Left lung (tissue), 10 donors: ENCODE measurements around the gene SNAPC2. TPM values are rescaled to one million over a fixed set of nuclear protein-coding genes. Genes with fewer than 3 reads are reported as not detected.

Source experiments
- ATAC-seq: fragments of 200-7000 bp; cut with Tn5 transposase; one replicate; pipeline ENCODE4 v1.9.1; 2020; ENCODE audit warnings: moderate library complexity
- DNase-seq, 4 donors: peaks; one replicate each; pipeline ENCODE4 v3.0.0-alpha.2; 2013 to 2020
- H3K27ac ChIP-seq, 2 donors: fragments of 200-600 bp; sonication (generic) in 1 of 2; one replicate each; pipeline versions ENCODE4 v1.5.0 to v1.8.0; 2020 to 2021
- H3K27me3 ChIP-seq, 2 donors: fragments of 200-600 bp; sonication (generic) in 1 of 2; one replicate each; pipeline versions ENCODE4 v1.5.0 to v1.8.0; 2020 to 2021
- H3K36me3 ChIP-seq, 2 donors: fragments of 200-600 bp; sonication (generic) in 1 of 2; one replicate each; pipeline versions ENCODE4 v1.5.0 to v1.8.0; 2020 to 2021
- H3K4me1 ChIP-seq, 2 donors: fragments of 200-600 bp; one replicate each; pipeline ENCODE4 v1.8.0; 2021
- H3K4me3 ChIP-seq, 2 donors: fragments of 200-600 bp; sonication (generic) in 1 of 2; one replicate each; pipeline versions ENCODE4 v1.5.0 to v1.8.0; 2020 to 2021; ENCODE audit warnings: mild to moderate bottlenecking in 1 of 2
- H3K9me3 ChIP-seq, 2 donors: fragments of 200-600 bp; sonication (generic) in 1 of 2; one replicate each; pipeline versions ENCODE4 v1.5.0 to v1.8.0; 2020 to 2021
- intact Hi-C, 2 donors: fragments of 100-400 bp; cut with DNase I; formaldehyde crosslinking; loops; one replicate each; pipeline versions ENCODE4 v1.11.2 to v1.14.2; 2022
- polyA plus RNA-seq, 6 donors: library from polyadenylated mRNA; unstranded; fragments of 120-200 nt; gene quantifications; one replicate each; pipeline ENCODE4 v1.2.1, GENCODE V29; 2013; ENCODE audit not compliant: insufficient read length in 6 of 6
- total RNA-seq, 2 donors: library from RNA; stranded (reverse); fragmentation: NEBNext Ultra II Directional; extraction: Animal tissue kit (Norgen Biotek cat#: 25700); gene quantifications; one replicate each; pipeline ENCODE4 v1.2.1, GENCODE V29; 2021
- TF ChIP-seq, protein P1 (sequence below), 2 donors: fragments of 200-600 bp; sonication (generic) in 1 of 2; IDR thresholded peaks; one replicate each; pipeline versions ENCODE4 v1.5.0 to v1.8.0; 2021; ENCODE audit warnings: antibody characterized with exemption in 2 of 2
- donor health status: DM: no; HTN: yes; CAD: no.
- donor health status: DM: no; HTN: no; CAD: no.

SNAPC2 gene
- total and polyA plus RNA-seq, 8 donors, result 11.1 to 20.5 (median 15.5) TPM

DNA sequence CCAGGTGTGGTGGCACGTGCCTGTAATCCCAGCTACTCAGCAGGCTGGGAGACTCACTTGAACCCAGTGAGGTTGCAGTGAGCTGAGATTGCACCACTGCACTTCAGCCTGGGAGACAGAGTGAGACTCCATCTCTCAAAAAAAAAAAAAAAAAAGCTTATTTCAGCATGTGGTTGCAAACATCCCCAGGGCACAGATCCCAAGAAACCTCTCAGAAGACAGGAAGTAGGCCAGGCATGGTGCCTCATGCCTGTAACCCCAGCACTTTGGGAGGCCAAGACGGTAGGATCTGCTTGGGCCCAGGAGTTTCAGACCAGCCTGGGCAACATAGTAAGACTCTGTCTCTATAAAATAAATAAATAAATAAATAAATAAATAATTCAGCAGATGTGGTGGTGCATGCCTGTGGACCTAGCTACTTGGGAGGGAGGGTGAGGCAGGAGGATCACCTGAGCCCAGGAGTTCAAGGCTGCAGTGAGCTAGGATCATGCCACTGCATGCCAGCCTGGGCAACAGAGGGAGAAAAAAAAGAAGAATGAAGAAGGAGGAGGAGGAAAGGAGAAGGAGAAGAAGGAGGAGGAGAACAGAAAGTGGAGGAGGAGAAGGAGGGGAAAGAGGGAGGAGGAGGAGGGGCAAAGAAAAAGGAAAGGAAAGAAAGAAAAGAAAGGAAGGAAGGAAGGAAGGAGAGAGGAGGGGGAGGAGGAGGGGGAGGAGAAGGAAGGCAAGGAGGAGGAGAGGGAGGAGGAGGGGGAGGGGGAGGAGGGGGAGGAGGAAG lies 36.2 kb upstream of the SNAPC2 start:
- no peak overlapping the region for H3K4me3 ChIP-seq
- H3K27me3 ChIP-seq, result peaks cover 0 to 29% of the 10 kb centered on the region in 2 donors
- H3K9me3 ChIP-seq, result no peaks in the 10 kb centered on the region
- DNase-seq (no peak), ATAC-seq (no peak)
- TF ChIP-seq, protein P1, sequence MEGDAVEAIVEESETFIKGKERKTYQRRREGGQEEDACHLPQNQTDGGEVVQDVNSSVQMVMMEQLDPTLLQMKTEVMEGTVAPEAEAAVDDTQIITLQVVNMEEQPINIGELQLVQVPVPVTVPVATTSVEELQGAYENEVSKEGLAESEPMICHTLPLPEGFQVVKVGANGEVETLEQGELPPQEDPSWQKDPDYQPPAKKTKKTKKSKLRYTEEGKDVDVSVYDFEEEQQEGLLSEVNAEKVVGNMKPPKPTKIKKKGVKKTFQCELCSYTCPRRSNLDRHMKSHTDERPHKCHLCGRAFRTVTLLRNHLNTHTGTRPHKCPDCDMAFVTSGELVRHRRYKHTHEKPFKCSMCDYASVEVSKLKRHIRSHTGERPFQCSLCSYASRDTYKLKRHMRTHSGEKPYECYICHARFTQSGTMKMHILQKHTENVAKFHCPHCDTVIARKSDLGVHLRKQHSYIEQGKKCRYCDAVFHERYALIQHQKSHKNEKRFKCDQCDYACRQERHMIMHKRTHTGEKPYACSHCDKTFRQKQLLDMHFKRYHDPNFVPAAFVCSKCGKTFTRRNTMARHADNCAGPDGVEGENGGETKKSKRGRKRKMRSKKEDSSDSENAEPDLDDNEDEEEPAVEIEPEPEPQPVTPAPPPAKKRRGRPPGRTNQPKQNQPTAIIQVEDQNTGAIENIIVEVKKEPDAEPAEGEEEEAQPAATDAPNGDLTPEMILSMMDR (IDR thresholded peaks at IDR 0.05), result no peak
- H3K27ac ChIP-seq, result no peak overlapping the region
- intact Hi-C loops, result no loop called here
- H3K4me1 ChIP-seq, result peaks cover 0 to 9% of the 10 kb centered on the region in 2 donors
- no peaks in the 10 kb centered on the region for H3K36me3 ChIP-seq

DNA sequence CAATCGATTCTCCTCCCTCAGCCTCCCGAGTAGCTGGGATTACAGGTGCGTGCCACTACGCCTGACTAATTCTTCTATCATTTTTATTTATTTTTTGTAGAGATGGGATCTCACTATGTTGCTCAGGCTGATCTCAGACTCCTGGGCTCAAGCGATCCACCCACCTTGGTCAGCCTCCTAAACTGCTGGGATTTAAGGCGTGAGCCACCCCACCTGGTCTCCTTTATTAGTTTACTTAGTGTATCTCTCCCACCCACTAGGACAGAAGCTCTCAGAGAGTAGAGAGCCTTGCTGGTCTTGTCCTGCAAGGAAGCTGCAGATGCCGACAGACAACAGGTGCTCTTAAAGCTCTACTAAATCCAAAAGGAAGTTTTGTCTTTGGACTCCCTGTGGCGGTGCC lies 34.3 kb upstream of the SNAPC2 start:
- no peaks in the 10 kb centered on the region for H3K36me3 ChIP-seq
- intact Hi-C loops, result no loop called here
- H3K9me3 ChIP-seq, result no peaks in the 10 kb centered on the region
- DNase-seq (no peak), ATAC-seq (no peak)
- TF ChIP-seq, protein P1 (IDR thresholded peaks at IDR 0.05), result no peak
- H3K4me1 ChIP-seq, result peaks cover 0 to 9% of the 10 kb centered on the region in 2 donors
- no peak overlapping the region for H3K4me3 ChIP-seq
- H3K27ac ChIP-seq, result no peak overlapping the region
- peaks cover 0 to 43% of the 10 kb centered on the region in 2 donors for H3K27me3 ChIP-seq

DNA sequence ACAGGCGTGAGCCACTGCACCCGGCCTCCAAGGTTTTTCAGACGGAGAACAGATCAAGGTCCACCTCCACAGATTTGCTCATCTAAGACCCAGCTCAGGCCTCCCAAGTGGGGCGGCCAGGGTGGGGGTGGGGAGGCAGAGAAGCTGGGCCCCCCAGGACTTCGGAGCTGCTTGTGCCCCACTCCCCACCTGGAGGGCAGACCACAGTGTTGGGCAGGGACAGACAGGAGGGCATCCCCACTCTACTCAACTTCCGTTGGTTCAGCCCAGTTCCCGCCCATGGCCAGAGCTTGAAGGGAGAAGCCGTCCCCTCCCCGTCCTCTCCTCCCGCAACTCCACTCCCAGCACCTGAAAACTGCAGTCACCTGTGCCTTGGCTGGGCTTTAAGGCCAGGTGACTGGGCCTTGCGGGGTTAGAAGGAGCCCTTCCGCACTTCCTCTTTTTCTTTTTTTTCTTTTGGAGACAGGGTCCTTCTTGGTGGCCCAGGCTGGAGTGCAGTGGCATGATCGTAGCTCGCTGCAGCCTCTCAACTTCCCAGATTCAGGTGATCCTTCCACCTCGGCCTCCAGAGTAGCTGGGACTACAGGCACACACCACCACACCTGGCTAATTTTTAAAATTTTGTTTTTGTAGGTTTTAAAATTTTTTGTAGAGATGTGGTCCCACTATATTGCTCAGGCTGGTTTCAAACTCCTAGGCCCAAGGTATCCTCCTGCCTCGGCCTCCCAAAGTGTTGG lies 32.6 kb upstream of the SNAPC2 start:
- Histone ChIP-seq H3K9me3 (no peaks in the 10 kb centered on the region), H3K4me3 (no peak overlapping the region), H3K36me3 (no peaks in the 10 kb centered on the region), H3K27me3 (peaks cover 0 to 43% of the 10 kb centered on the region in 2 donors), H3K4me1 (peaks cover 0 to 9% of the 10 kb centered on the region in 2 donors), H3K27ac (no peak overlapping the region)
- TF ChIP-seq, protein P1 (IDR thresholded peaks at IDR 0.05), result no peak
- no peak for ATAC-seq
- intact Hi-C loops, result no loop called here
- no peak for DNase-seq

DNA sequence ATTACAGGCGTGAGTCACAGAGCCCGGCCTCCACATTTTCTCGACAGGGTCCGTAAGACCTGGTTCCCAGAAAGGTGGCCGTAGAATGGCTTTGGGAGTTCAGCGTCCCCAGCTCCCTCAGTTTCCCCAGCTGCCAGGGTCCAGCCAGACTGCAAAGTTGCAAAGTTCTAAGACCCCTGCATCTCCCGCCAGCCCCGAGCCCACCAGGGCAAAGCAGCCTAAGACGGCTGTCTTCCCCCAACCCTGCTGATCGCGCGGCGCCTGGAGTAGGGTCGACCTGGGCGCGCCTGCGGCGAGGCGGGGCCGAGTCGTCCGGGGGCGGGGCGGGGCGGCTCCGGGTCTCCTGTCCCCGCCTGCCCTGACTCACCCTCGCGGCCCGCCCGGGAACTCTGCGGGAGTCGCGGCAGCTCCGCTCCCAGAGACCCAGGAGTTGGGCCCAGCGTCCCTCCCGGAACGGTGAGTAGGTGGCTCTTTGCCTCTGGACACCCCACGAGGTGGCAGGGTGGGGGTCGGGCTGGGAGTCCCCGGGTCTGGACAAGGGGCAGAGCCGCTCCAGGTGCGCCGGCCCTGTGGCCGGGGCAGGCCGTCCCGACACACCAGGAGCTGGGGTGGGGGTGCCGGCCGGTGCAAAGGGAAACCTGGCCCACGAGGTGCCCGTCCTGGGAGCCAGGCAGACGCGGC lies 31.9 kb upstream of the SNAPC2 start, which contains the start of gene LRRC8E:
Gene LRRC8E, plus strand, starts transcription at position 366 of the 681 bp plus-strand sequence. CDS start 7,094 bp downstream, outside the sequence.
- Histone ChIP-seq H3K4me1 (peaks cover 0 to 9% of the 10 kb centered on the region in 2 donors), H3K27me3 (peaks cover 0 to 48% of the 10 kb centered on the region in 2 donors), H3K27ac (no peak within 1 kb of the TSS), H3K4me3 (peak within 1 kb of the TSS; percentile 42 to 43), H3K9me3 (no peaks in the 10 kb centered on the region), H3K36me3 (no peaks in the 10 kb centered on the region)
- intact Hi-C loops, result no loop called here
- peak; percentile 99 for ATAC-seq
- TF ChIP-seq, protein P1 (IDR thresholded peaks at IDR 0.05), result no peak
- peak in 3 of 4 donors; percentile 41 to 94 (median 68) for DNase-seq
